Prostate gland (tissue), 2 donors: Measurements from ENCODE around the gene BABAM2.

Experiments
- POLR2A ChIP-seq: fragments of 450-650 bp; IDR thresholded peaks from one replicate; pipeline ENCODE4 v1.6.1; 2016; ENCODE audit warnings: antibody characterized with exemption, mild to moderate bottlenecking
- POLR2AphosphoS5 ChIP-seq: sonication (generic); formaldehyde crosslinking; IDR thresholded peaks from one replicate; pipeline ENCODE4 v1.6.1; 2017; ENCODE audit warnings: antibody characterized with exemption
- TF ChIP-seq, protein P1 (sequence below), 4 experiments: fragments of 200-600 bp in 2 of 4; fragments of 450-650 bp in 2 of 4; sonication (generic) in 2 of 4; IDR thresholded peaks; 1 replicate in 3 of 4; 2 replicates in 1 of 4; pipeline ENCODE4 v1.5.1; 2016 to 2019; ENCODE audit warnings: antibody characterized with exemption in 4 of 4, mild to moderate bottlenecking in 2 of 4, moderate library complexity in 2 of 4

DNA sequence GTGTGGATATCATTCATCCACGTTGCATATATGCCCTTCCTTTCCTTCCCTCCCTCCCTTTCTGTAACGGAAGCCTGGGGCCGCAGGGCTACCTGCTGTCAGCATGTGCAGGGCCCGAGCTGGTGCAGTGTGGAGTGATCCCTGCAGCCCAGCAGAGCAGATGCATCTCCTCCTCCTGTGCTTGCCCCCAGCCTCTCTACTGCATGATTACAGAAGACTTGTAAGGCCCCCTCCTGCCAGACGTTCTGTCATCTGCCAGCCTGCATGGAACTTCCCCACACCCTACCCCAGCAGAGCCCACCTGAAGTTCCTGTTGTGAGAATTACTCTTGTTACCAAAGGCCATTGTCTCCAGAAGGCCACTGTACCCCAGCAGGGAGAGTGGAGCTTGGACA is 434.6 kb downstream of the BABAM2 start:
- TF ChIP-seq, protein P1, sequence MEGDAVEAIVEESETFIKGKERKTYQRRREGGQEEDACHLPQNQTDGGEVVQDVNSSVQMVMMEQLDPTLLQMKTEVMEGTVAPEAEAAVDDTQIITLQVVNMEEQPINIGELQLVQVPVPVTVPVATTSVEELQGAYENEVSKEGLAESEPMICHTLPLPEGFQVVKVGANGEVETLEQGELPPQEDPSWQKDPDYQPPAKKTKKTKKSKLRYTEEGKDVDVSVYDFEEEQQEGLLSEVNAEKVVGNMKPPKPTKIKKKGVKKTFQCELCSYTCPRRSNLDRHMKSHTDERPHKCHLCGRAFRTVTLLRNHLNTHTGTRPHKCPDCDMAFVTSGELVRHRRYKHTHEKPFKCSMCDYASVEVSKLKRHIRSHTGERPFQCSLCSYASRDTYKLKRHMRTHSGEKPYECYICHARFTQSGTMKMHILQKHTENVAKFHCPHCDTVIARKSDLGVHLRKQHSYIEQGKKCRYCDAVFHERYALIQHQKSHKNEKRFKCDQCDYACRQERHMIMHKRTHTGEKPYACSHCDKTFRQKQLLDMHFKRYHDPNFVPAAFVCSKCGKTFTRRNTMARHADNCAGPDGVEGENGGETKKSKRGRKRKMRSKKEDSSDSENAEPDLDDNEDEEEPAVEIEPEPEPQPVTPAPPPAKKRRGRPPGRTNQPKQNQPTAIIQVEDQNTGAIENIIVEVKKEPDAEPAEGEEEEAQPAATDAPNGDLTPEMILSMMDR (IDR thresholded peaks at IDR 0.05), result no peak
- TF ChIP-seq POLR2AphosphoS5 (no peak), POLR2A (no peak)
